GM10248 (cell line): ENCODE measurements around the gene TOM1L2.

Source experiments
- CTCF ChIA-PET: fragments of 300-600 bp; sonication (Branson Sonifier 250); formaldehyde crosslinking; extraction: SDS; loops from one replicate; lab custom pipeline; 2021; ENCODE audit warnings: antibody characterized with exemption; lab: Yijun Ruan, JAX
- POLR2A ChIA-PET: fragments of 350-650 bp; sonication (Branson Sonifier 250); formaldehyde crosslinking; extraction: SDS; loops from one replicate; lab custom pipeline; 2020; ENCODE audit warnings: antibody characterized with exemption; lab: Yijun Ruan, JAX
- DNase-seq: peaks from one replicate; pipeline ENCODE4 v3.0.0; 2012; ENCODE audit errors: extremely low spot score
- CTCF ChIP-seq: IDR thresholded peaks from 2 replicates; pipeline ENCODE4 v1.5.1; 2012; ENCODE audit warnings: mild to moderate bottlenecking, low read depth; ENCODE audit errors: extremely low read depth, missing control alignments, control extremely low read depth

Gene TOM1L2

GRCh38 chr17:17796787-17797061 lies 175.5 kb downstream of the TOM1L2 start:
- DNase-seq = no peak
- ChIA-PET POLR2A (no interaction called here), CTCF (interaction anchor here (1.0 to 1.6 kb wide), 2 partner anchors 9 to 65 kb away, joined by 3 read pairs; no protein-coding TSS in a partner anchor)
- TF ChIP-seq CTCF = no peak

- no peak for DNase-seq
- ChIA-PET POLR2A (no interaction called here), CTCF (interaction anchor here (1.0 to 1.6 kb wide), 3 partner anchors 9 to 65 kb away, joined by 3 to 6 read pairs (median 3); no protein-coding TSS in a partner anchor)
- TF ChIP-seq CTCF = no peak
Observed at GRCh38 chr17:17795946-17796786, 176.0 kb downstream of the TOM1L2 start.

GRCh38 chr17:17795296-17795695 lies 176.9 kb downstream of the TOM1L2 start:
- CTCF ChIA-PET = interaction anchor here (1.6 to 3.6 kb wide), 3 partner anchors 8 to 21 kb away, joined by 3 to 22 read pairs (median 6); no protein-coding TSS in a partner anchor
- POLR2A ChIA-PET = no interaction called here
- TF ChIP-seq CTCF = no peak
- DNase-seq = no peak

- DNase-seq = no peak
- ChIA-PET CTCF (interaction anchor here (1.5 to 3.6 kb wide), 3 partner anchors 15 to 20 kb away, joined by 3 to 22 read pairs (median 6); no protein-coding TSS in a partner anchor), POLR2A (no interaction called here)
- TF ChIP-seq CTCF = no peak
Observed at GRCh38 chr17:17794382-17794781, 177.8 kb downstream of the TOM1L2 start.
